Measurements from ENCODE around the gene CEP104.

CEP104 gene

GRCh38 chr1:3856923-3857790 lies at the start of gene CEP104, which contains the start of gene DFFB:
TSS of gene CEP104 (minus strand) at chr1:3857211. CDS start at chr1:3852407, 4,804 bp downstream.
TSS of gene DFFB (plus strand) at chr1:3857476. CDS start at chr1:3857604, 128 bp downstream.
- H3K27ac ChIP-seq = peak within 1 kb of the TSS; percentile 92
- peak; percentile 67 for TF ChIP-seq ZFX (IDR thresholded peaks at IDR 0.05)
- peak; percentile 58 for TF ChIP-seq CTCF (conservative IDR thresholded peaks at IDR 0.05)

DNA sequence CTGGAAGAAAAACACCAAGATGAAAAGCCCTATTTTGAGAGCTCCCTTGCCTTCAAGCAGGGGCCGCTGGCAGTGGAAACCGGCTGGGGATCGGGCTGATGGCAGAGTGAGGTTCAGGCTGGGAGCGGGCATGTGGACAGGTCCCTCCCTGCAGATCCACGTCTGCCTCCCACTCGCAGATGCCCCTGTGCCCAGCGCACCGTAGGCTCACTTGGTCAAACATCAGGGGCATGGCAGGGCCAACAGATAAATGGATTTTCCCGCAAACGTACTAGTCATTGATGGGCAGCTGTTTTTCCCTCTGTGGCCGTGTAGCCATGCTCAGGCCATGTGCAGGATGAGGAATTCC lies 49.6 kb upstream of the CEP104 start:
- TF ChIP-seq CTCF (conservative IDR thresholded peaks at IDR 0.05) (no peak), ZFX (IDR thresholded peaks at IDR 0.05) (no peak)
- no peak overlapping the region for H3K27ac ChIP-seq

DNA sequence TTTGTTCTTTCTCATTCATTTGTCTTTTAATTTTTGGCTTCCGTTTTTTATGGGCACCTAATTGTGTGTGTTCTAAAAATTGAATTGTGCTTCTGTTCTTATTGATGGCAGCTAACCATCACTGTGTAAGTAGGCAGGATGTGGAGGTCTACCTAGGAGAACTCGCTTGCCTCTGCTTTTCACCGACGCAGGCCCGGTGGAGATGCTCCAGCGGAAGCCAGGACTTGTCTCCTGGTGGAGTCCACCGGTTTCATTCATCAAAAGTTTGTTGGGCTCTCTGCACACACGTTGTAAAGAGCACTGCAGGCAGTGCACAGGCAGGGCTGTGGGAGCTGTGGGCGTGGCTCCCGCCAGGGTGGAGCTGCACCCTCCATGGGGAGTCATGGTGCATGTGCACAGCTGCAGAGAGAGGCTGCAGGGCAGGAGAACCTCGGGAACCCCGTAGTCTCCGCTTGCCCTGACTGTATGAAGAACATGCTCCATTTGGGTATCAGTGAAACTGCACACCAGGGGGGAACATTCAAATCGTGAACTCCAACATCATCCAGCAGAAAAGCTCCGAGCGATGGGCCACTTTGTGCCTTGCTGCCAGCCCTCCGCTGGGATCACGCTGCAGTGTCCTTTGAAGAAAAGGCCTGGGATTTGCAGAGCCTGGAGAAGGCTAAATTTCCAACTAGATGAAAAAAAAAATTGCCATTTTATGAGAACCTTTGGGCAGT lies 49.1 kb upstream of the CEP104 start:
- no peak for TF ChIP-seq ZFX (IDR thresholded peaks at IDR 0.05)
- no peak for TF ChIP-seq CTCF (conservative IDR thresholded peaks at IDR 0.05)
- no peak overlapping the region for H3K27ac ChIP-seq

DNA sequence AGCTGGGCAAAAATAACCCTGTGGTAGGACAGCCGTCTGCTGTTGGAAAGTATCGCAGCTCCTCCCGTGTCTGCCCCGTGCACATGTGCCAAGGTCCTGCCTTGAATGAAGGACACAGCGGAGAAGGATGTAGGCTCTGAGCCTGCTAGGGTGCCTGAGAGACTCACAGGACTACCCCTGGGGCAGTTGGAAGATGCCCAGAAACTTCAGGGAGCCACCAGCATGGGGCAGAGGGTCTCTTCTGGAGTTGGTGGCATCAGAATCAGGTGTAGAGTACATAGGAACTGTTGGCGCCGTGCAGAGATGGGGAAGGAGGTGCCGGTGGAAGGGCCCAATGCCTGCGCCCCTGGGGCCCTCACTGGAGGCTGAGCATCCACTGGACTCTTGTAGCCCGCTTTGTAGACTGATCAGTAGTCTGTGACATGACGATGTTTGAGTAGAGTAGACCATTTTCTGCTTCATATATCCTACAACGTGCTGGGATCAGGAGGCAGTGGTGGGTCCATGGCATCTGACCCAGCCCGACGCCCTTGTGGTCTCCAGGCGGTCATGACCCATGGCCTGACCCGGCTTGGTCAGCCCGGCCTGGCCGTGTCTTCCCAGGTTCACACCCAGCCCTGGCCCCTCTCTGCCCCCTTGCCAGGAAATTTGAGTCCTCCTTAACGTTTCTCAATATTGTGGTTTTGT lies 48.4 kb upstream of the CEP104 start:
- TF ChIP-seq CTCF (conservative IDR thresholded peaks at IDR 0.05) = no peak
- TF ChIP-seq ZFX (IDR thresholded peaks at IDR 0.05) = no peak
- H3K27ac ChIP-seq = no peak overlapping the region

GRCh38 chr1:3904843-3905185 lies 47.8 kb upstream of the CEP104 start:
- no peak overlapping the region for H3K27ac ChIP-seq
- no peak for TF ChIP-seq CTCF (conservative IDR thresholded peaks at IDR 0.05)
- no peak for TF ChIP-seq ZFX (IDR thresholded peaks at IDR 0.05)

DNA sequence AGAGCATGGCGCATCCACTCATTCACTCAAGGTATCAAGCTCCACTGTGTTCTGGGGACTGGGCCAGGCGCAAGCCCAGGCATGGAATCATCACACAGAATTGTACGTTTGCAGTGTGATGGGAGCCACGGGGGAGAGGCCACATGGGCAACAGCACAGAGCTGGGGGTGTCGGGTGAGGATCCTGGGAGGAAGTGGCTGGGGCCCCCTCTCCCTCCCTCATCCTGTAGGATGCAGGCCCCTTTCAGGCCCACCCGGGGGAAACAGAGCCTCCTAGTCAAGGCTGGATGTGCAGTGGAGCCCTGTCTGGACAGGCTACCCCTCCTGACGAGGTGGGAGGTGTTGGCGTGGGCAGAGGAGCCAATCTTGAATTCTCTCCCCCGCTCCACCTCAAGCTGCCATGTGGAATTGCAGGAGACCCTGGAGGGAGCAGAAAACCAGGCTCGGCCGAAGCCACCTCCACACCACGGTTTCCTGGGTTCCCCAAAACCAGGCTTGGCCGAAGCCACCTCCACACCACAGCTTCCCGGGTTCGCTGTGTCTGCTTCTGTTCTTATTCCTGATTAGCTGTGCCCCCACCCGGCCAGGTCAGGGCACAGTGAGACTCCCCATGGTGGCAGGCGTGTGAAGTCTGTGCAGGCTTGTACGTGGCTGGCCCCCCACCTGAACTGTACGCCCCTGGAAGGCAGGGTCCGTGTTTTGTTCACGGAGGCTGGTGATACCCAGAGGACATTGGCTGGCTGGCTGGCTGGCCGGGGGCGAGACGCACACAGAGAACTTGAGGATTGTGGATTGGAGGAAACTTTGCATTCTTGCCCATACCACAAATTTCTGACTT lies 47.2 kb upstream of the CEP104 start:
- H3K27ac ChIP-seq = no peak overlapping the region
- TF ChIP-seq ZFX (IDR thresholded peaks at IDR 0.05) = no peak
- no peak for TF ChIP-seq CTCF (conservative IDR thresholded peaks at IDR 0.05)

Data from C4-2B (cell line).